ENCODE data around the gene PPP1R13B.

Gene PPP1R13B

DNA sequence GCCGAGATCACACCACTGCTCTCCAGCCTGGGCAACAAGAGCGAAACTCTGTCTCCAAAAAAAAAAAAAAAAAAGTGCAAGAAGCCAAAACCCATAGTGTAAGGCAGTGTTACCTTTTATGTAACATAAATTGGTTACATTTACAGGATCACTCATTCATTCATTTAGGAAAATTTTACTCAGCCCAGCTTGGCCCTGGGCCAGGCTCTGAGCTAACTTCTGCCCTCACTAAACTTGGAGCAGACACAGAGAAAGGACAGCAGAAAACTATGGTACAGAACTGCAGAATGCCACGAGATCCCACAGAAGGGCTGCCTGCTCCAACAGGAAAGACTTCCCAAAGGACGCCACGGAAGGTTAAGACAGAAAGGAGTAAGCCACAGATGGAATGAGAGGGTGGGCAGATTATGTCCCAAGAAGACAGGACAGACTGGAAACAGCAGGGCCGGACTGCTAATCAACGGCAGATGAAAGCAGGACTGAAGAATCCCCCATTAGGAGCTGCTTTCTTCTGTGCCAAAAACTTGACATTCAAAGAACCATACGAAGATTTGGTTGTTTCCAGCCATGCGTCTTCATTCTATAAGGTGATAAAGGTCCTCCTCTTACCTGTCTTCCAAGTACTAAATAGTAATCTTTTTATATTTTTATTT, 18.9 kb downstream of the PPP1R13B start:
- TF ChIP-seq, protein P1, sequence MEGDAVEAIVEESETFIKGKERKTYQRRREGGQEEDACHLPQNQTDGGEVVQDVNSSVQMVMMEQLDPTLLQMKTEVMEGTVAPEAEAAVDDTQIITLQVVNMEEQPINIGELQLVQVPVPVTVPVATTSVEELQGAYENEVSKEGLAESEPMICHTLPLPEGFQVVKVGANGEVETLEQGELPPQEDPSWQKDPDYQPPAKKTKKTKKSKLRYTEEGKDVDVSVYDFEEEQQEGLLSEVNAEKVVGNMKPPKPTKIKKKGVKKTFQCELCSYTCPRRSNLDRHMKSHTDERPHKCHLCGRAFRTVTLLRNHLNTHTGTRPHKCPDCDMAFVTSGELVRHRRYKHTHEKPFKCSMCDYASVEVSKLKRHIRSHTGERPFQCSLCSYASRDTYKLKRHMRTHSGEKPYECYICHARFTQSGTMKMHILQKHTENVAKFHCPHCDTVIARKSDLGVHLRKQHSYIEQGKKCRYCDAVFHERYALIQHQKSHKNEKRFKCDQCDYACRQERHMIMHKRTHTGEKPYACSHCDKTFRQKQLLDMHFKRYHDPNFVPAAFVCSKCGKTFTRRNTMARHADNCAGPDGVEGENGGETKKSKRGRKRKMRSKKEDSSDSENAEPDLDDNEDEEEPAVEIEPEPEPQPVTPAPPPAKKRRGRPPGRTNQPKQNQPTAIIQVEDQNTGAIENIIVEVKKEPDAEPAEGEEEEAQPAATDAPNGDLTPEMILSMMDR (IDR thresholded peaks at IDR 0.05; ENCODE audit: low read depth, low read length, missing control alignments) = no peak
- no peak for DNase-seq (ENCODE audit: low read depth)
- H3K4me3 ChIP-seq (ENCODE audit: low read depth, low read length) = no peak overlapping the region

DNA sequence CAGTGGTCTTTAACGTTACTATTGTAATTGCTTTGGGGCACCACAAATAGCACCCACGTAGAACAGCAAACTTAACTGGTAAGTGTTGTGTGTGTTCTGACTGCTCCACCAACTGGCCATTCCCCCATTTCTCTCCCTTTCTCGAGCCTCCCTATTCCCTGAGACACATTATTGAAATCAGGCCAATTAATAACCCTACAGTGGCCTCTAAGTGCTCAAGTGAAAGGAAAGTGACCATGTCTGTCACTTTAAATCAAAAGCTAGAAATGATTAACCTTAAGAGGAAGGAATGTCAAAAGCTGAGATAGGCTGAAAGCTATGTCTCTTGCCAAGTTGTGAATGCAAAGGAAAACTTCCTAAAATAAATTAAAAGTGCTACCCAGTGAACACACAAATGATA, 22.3 kb downstream of the PPP1R13B start:
- TF ChIP-seq, protein P1 (IDR thresholded peaks at IDR 0.05; ENCODE audit: low read depth, low read length, missing control alignments) = no peak
- H3K4me3 ChIP-seq (ENCODE audit: low read depth, low read length) = no peak overlapping the region
- no peak for DNase-seq (ENCODE audit: low read depth)

DNA sequence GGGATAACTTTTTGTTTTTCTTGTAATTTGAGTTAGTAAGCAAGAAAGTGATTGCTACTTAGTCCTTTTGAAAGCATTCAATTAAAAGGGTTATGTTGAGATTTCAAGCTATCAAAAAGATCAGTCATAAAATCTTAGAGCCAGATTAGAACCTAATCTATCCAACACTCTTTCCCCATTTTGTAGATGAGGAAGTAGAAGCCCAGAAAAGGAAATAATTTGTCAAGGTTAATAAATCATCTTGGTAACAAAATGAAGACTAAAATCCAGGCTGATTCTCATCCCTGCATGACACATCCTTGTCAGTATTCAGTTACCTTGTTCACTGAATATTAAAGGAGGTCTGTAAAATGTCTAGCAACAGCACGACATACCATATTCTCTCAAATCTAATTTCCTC, 26.5 kb downstream of the PPP1R13B start:
- no peak overlapping the region for H3K4me3 ChIP-seq (ENCODE audit: low read depth, low read length)
- no peak for DNase-seq (ENCODE audit: low read depth)
- TF ChIP-seq, protein P1 (IDR thresholded peaks at IDR 0.05; ENCODE audit: low read depth, low read length, missing control alignments) = no peak

DNA sequence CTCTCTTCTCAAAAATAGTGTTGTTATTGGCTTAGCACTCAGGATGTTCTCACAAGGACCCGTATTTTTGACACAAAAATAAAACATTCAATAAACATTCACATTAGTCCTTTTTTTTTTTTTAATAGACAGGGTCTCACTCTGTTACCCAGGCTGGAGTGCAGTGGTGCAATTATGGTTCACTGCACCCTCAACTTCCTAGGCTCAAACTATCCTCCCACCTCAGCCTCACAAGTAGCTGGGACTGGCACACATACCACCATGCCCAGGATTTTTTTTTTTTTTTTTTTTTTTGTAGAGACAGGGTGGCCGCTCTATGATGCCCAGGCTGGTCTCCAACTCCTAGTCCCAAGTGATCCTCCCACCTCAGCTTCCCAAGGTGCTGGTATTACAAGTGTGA, 27.0 kb downstream of the PPP1R13B start:
- no peak overlapping the region for H3K4me3 ChIP-seq (ENCODE audit: low read depth, low read length)
- DNase-seq (ENCODE audit: low read depth) = no peak
- TF ChIP-seq, protein P1 (IDR thresholded peaks at IDR 0.05; ENCODE audit: low read depth, low read length, missing control alignments) = no peak

DNA sequence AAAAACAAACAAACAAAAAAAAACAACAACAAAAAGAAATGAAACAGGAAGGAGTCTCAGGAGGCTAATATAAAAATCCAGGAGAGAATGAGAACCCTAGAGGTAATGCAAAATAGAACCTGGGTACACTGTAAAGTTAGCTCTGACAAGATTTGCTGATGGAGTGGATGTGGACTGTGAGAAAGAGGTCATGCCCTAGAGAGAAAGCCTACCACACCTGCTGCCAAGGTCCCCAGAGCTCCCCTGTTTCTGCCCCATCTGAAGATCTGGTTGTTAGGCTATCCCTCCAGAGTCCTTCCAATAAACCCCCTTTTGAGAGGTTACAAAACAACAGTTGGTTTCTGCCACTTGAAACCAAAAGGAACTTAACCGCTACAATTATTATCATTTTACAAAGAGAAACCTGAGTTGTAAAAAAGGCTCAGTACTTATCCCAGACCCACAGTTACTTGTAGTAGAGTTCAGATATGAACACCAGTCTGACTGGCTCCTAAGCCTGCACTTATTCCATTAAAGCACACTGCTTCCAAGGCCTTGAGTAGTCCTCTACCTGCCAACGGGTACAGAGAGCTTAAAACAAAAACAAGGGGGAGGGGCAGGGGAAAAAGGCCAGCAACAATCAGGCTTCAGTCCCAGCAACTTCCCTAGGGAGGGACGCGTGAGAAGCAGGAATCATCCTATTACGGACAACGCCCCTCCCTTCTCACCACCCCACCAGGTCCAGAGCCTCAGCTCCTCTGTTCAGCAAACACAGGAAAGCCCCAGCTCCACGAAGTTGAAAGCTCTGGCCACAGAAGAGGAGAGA, 27.7 kb downstream of the PPP1R13B start:
- TF ChIP-seq, protein P1 (IDR thresholded peaks at IDR 0.05; ENCODE audit: low read depth, low read length, missing control alignments) = no peak
- H3K4me3 ChIP-seq (ENCODE audit: low read depth, low read length) = no peak overlapping the region
- DNase-seq (ENCODE audit: low read depth) = no peak

DNA sequence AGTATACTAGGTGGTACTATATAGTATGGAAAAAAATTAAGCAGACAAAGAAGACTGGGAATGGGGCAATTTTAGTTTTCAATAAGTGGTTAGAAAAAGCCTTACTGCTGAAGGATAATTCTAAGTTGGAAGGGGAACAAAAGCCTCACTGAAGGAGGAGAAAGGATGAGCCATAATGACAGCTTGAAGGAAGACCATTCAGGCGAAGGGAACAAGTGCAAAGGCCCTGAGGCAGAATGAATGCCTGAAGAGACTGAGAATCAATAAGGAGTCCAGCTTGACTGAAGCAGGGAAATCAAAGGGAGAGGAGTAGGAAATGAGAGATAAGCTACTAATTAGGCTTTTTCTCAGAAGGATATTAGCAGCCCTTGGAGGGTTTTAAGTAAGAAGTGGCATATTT, 28.5 kb downstream of the PPP1R13B start:
- TF ChIP-seq, protein P1 (IDR thresholded peaks at IDR 0.05; ENCODE audit: low read depth, low read length, missing control alignments) = no peak
- DNase-seq (ENCODE audit: low read depth) = no peak
- no peak overlapping the region for H3K4me3 ChIP-seq (ENCODE audit: low read depth, low read length)
